A673 (cell line): ENCODE data around the gene TBR1. TPM values are rescaled to one million over a fixed set of nuclear protein-coding genes. Genes with fewer than 3 reads are reported as not detected.

Experiments used
- BruUV-seq: library from RNA; stranded (reverse); fragments of 400-500 nt; replicated peaks from 2 replicates; lab custom pipeline; 2021; lab: Mats Ljungman, UMichigan
- CTCF ChIA-PET: fragments of 300-600 bp; sonication (Branson Sonifier 250); formaldehyde crosslinking; loops from one replicate; lab custom pipeline; 2022; ENCODE audit warnings: antibody characterized with exemption; lab: Charles Lee
- POLR2A ChIA-PET: fragments of 300-600 bp; sonication (Branson Sonifier 250); formaldehyde crosslinking; loops from one replicate; lab custom pipeline; 2022; ENCODE audit warnings: antibody characterized with exemption; ENCODE audit not compliant: low non-redundant PET; lab: Charles Lee
- DNase-seq: peaks from one replicate; pipeline ENCODE4 v3.0.0-alpha.2; 2015; ENCODE audit warnings: low spot score
- H3K27ac ChIP-seq: fragments of 200-600 bp; sonication (generic); 2 replicates; pipeline ENCODE4 v1.5.1; 2016; ENCODE audit warnings: mixed run types, low read depth, mild to moderate bottlenecking, mixed read lengths, antibody characterized with exemption, low read length; ENCODE audit not compliant: poor library complexity, severe bottlenecking
- H3K27me3 ChIP-seq: fragments of 200-600 bp; sonication (generic); replicated peaks from 2 replicates; pipeline ENCODE4 v1.6.1; 2017; ENCODE audit warnings: mixed run types, low read depth, mild to moderate bottlenecking, mixed read lengths, antibody characterized with exemption, low read length; ENCODE audit not compliant: insufficient read depth, poor library complexity
- H3K36me3 ChIP-seq: fragments of 200-600 bp; sonication (generic); 2 replicates; pipeline ENCODE4 v1.6.1; 2016; ENCODE audit warnings: mixed run types, mild to moderate bottlenecking, mixed read lengths, antibody characterized with exemption, low read length; ENCODE audit not compliant: insufficient read depth, poor library complexity, severe bottlenecking
- H3K4me1 ChIP-seq: fragments of 200-600 bp; sonication (generic); 2 replicates; pipeline ENCODE4 v1.6.1; 2017; ENCODE audit warnings: mixed run types, mild to moderate bottlenecking, mixed read lengths, antibody characterized with exemption, low read length; ENCODE audit not compliant: insufficient read depth, poor library complexity, severe bottlenecking
- H3K4me3 ChIP-seq: fragments of 200-600 bp; sonication (generic); 2 replicates; pipeline ENCODE4 v1.5.1; 2016; ENCODE audit warnings: low read depth, mixed run types, mild to moderate bottlenecking, mixed read lengths, low read length; ENCODE audit not compliant: poor library complexity, severe bottlenecking
- H3K9me3 ChIP-seq: fragments of 200-600 bp; sonication (generic); 2 replicates; pipeline ENCODE4 v1.6.1; 2016; ENCODE audit warnings: mixed run types, low read depth, mild to moderate bottlenecking, mixed read lengths, antibody characterized with exemption, low read length; ENCODE audit not compliant: poor library complexity, severe bottlenecking
- EZH2 ChIP-seq: fragments of 200-600 bp; sonication (generic); IDR thresholded peaks from 2 replicates; pipeline ENCODE4 v1.6.1; 2017; ENCODE audit warnings: borderline replicate concordance, low read depth, mild to moderate bottlenecking, mixed read lengths, antibody characterized with exemption, low read length; ENCODE audit not compliant: poor library complexity, severe bottlenecking
- intact Hi-C: fragments of 100-400 bp; cut with micrococcal nuclease; formaldehyde crosslinking; loops from one replicate; pipeline ENCODE4 v1.10.0; 2022; ENCODE audit not compliant: unreplicated experiment
- total RNA-seq: library from RNA; stranded (reverse); gene quantifications from 2 replicates; pipeline ENCODE4 v1.2.3, GENCODE V29; 2021
- TF ChIP-seq, protein P1 (sequence below): fragments of 300-800, 200-600 bp; sonication (generic); conservative IDR thresholded peaks from 2 replicates; pipeline ENCODE4 v1.5.1; 2017; ENCODE audit warnings: low read depth, mild to moderate bottlenecking, antibody characterized with exemption, low read length, moderate library complexity, mixed read lengths

TBR1 gene
- total RNA-seq, 1 experiment from 2014 or later: 0.17 TPM

DNA sequence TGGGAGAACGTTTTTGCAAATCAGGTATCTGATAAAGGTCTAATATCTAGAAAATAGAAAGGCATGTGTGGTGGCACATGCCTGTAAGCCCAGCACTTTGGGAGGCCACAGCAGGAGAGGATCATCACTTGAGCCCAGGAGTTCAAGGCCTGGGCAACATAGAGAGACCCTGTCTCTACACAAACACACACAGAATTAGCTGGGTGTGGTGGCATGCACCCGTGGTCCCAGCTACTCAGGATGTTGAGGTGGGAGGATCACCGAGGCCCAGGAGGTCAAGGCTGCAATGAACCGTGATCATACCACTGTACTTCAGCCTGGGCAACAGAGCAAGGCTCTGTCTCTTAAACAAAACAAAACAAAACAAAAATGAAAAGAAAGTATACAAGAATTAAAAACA is 13.8 kb upstream of the TBR1 start:
- Histone ChIP-seq H3K27ac (no peak overlapping the region), H3K27me3 (no peaks in the 10 kb centered on the region), H3K4me3 (no peak overlapping the region), H3K4me1 (peaks cover 3% of the 10 kb centered on the region), H3K36me3 (peaks cover 39% of the 10 kb centered on the region), H3K9me3 (no peaks in the 10 kb centered on the region)
- intact Hi-C loops: no loop called here
- TF ChIP-seq, protein P1, sequence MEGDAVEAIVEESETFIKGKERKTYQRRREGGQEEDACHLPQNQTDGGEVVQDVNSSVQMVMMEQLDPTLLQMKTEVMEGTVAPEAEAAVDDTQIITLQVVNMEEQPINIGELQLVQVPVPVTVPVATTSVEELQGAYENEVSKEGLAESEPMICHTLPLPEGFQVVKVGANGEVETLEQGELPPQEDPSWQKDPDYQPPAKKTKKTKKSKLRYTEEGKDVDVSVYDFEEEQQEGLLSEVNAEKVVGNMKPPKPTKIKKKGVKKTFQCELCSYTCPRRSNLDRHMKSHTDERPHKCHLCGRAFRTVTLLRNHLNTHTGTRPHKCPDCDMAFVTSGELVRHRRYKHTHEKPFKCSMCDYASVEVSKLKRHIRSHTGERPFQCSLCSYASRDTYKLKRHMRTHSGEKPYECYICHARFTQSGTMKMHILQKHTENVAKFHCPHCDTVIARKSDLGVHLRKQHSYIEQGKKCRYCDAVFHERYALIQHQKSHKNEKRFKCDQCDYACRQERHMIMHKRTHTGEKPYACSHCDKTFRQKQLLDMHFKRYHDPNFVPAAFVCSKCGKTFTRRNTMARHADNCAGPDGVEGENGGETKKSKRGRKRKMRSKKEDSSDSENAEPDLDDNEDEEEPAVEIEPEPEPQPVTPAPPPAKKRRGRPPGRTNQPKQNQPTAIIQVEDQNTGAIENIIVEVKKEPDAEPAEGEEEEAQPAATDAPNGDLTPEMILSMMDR: no peak
- no peak for TF ChIP-seq EZH2
- ChIA-PET CTCF (no interaction called here), POLR2A (no interaction called here)
- BruUV-seq: no TSS peak
- DNase-seq: no peak

DNA sequence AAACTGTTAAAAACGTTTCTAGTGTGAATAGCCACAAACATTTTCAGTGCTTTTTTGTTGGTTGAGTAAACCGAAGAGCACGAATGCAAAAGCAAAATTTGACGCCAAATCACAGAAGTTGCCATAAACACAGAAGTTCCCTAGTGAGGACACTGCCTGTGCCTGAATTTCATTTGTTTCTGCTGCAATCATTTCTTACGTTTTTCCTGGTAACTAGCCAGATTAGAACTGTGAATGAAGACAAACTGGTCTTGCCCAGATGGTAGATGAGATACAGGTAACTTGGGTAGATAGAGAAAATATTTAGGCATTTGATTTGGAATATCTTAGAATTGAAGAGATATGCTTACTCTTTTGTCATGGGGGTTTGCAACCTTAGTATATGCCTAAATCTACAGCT is 9.8 kb upstream of the TBR1 start:
- ChIA-PET CTCF (no interaction called here), POLR2A (no interaction called here)
- intact Hi-C loops: no loop called here
- H3K9me3 ChIP-seq: no peaks in the 10 kb centered on the region
- H3K4me3 ChIP-seq: no peak overlapping the region
- no peak for DNase-seq
- peaks cover 22% of the 10 kb centered on the region for H3K36me3 ChIP-seq
- no peaks in the 10 kb centered on the region for H3K27me3 ChIP-seq
- TF ChIP-seq, protein P1: no peak
- no peak for TF ChIP-seq EZH2
- H3K27ac ChIP-seq: no peak overlapping the region
- BruUV-seq: no TSS peak
- H3K4me1 ChIP-seq: peaks cover 3% of the 10 kb centered on the region

DNA sequence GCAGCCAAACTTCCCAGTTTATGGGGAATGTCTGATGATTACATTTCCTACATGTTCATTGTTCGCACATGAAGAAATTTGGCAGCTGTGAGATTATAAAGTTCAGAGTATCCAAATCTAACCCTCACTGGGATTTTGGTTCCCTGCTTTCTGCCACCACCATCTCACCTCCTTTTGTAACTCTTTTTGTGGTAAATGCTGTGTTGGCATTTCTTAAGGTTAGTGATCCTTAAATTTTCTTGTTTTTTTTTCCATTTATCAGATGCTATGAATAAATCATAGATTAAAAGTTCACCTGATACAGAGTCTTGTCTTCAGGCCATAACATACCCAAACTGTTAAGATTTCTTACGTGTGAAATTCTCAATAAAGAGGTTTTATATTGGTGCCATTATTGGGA is 8.5 kb upstream of the TBR1 start:
- ChIA-PET CTCF (no interaction called here), POLR2A (no interaction called here)
- TF ChIP-seq, protein P1: no peak
- no peak for TF ChIP-seq EZH2

More for the DNA sequence above, 8.5 kb upstream of the TBR1 start:
- intact Hi-C loops: no loop called here
- H3K27ac ChIP-seq: no peak overlapping the region
- H3K9me3 ChIP-seq: no peaks in the 10 kb centered on the region
- H3K4me3 ChIP-seq: no peak overlapping the region
- no TSS peak for BruUV-seq
- peaks cover 10% of the 10 kb centered on the region for H3K36me3 ChIP-seq
- H3K27me3 ChIP-seq: no peaks in the 10 kb centered on the region
- DNase-seq: no peak
- peaks cover 8% of the 10 kb centered on the region for H3K4me1 ChIP-seq
